Superior temporal gyrus (tissue), 1 donor: ENCODE data around the gene NAIF1.
"Not testable (repeated sequence)": the region's sequence is repeated elsewhere in the genome, so short reads cannot be mapped to it uniquely, and the experiment has no call there.

Source experiments
- DNase-seq: peaks from one replicate; pipeline ENCODE4 v3.0.0-alpha.2; 2016; ENCODE audit errors: extremely low spot score

The NAIF1 gene

GRCh38 chr9:128088253-128088945, 21.3 kb upstream of the NAIF1 start:
- DNase-seq, result no peak

DNA sequence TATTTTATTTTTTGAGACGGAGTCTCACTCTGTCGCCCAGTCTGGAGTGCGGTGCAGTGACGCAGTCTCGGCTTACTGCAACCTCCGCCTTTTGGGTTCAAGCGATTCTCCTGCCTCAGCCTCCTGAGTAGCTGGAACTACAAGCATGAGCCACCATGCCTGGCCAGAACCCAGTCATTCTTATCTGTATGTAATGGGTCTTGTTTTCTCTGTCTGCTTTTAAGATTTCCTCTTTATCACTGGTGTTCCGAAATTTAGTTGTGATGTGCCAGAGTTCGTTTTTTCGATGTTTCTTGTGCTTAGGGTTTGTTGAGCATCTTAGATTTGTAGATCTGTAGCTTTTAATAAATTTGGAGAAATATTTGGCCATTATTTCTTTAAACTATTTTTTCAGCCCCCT, 20.1 kb upstream of the NAIF1 start:
- no peak for DNase-seq

- no peak for DNase-seq
Measured at GRCh38 chr9:128085943-128086342, 18.8 kb upstream of the NAIF1 start.

GRCh38 chr9:128084746-128085145, 17.6 kb upstream of the NAIF1 start:
- DNase-seq, result no peak

GRCh38 chr9:128082151-128082550, 15.0 kb upstream of the NAIF1 start:
- DNase-seq, result peak; percentile 35

GRCh38 chr9:128081056-128081455, 13.9 kb upstream of the NAIF1 start:
- DNase-seq, result no peak

- DNase-seq, result no peak
Measured at GRCh38 chr9:128080206-128080605, 13.1 kb upstream of the NAIF1 start.

GRCh38 chr9:128078504-128079434, 11.6 kb upstream of the NAIF1 start:
- DNase-seq, result no peak

- no peak for DNase-seq
Measured at GRCh38 chr9:128077847-128078503, 10.9 kb upstream of the NAIF1 start.

GRCh38 chr9:128073253-128073886, 6.2 kb upstream of the NAIF1 start:
- no peak for DNase-seq

- DNase-seq, result peak; percentile 83
Measured at GRCh38 chr9:128072144-128073021, 5.3 kb upstream of the NAIF1 start.

DNA sequence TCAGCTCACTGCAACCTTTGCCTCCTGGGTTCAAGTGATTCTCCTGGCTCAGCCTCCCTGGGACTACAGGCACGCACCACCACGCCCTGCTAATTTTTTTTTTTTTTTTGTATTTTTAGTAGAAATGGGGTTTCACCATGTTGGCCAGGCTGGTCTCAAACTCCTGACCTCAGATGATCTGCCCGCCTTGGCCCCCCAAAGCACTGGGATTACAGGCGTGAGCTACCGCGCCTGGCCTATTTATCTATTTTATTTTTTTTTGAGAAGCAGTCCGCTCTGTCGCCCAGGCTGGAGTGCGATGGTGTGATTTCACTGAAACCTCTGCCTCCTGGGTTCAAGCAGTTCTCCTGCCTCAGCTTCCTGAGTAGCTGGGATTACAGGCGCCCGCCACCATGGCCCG, 4.4 kb upstream of the NAIF1 start:
- DNase-seq, result not testable (repeated sequence)

DNA sequence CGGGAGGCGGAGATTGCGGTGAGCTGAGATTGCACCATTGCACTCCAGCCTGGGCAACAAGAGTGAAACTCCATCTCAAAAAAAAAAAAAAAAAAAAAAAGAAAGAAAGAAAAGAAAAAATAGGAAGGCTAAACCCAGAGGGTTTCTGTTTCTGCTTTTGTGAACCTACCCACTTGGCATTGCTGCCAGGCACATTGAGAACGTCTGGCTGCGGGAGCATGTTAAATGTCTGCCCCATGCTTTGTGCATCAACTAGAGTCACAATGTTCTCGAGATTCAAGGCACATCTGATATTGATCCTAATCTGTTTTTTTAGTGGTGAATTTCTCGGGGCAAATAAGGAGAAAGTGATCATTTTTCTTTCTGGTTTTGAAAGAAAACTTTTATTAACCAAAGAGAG, 3.8 kb upstream of the NAIF1 start:
- DNase-seq, result peak; percentile 38

- DNase-seq, result peak; percentile 28
Measured at GRCh38 chr9:128068386-128069205, 1.5 kb upstream of the NAIF1 start.

DNA sequence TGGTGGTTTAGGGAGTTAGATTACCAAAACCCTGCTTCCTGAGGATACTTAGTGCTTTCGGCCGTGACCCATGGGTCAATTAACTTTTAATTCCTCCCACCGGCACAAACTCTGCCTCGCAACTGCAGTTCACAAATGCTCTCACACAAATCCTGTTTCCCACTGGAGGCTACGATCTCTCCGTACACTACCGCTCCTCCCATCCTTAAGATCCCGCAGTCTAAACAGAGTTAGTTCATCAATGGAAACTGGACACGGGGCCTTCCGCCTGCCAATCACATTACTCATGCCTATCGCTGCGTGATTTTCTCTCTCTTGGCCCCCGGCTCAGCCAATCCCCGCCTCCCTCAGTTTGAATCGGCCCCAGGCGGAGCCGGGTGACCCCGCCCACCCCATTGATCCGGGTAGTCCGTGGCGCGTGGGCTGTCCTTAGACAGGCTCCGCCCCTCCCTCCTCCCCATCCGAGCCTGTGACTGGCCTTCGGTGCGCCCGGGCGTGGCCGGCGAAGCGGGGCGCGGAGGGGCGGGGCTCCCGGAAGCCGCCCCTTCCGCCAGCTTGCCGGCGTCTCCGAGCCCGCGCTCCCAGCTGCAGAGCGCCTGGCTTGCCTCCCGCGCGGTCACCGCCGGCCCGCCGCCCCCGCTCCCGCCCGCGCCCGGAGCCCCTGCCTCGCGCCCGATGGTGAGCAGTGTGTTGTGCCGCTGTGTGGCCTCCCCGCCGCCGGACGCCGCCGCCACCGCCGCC, 695 bp upstream of the NAIF1 start, which contains the start of gene SLC25A25:
TSS of gene SLC25A25 (plus strand) at position 588 of the 741 bp plus-strand sequence. CDS start at position 676, 88 bp downstream.
- peak; percentile 99 for DNase-seq

DNA sequence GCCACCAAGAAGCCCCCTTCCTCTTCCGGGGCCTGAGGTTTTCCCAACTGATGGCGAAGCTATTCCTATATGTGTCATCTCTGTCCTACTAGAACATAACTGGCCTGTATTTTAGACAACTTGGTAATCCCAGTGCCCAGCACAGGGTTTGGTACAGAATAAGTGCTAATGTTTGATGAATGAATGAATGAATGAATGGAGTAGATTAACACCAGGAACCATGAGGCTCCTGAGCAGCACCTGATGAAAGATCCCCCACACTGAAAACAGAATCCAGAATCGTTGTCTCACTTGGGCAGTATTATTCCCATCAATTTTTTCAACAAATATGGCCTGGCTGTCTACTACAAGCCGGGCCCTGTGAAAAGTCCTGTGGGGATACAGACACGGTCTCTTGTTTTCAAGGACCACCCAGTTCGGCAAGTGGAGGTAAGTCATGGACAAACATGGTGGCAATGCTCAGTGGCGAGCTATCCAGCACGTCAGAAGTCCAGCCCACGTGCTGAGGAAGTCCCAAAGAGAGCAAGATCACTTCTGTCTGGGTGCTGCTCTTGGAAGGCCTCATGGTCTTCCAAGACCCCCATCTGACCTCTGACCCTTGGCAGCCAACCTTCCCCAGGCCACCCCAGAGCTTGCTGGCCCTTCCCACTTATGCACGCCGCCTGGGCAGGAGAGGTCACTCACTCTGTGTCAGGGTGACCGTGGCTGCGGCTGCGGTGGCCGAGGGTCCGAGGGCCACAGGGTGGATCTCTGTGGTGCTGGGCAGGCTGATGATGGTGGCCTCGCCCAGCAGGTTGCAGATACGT, 1.0 kb downstream of the NAIF1 start:
- no peak for DNase-seq

- DNase-seq, result no peak
Measured at GRCh38 chr9:128062846-128063831, 4.0 kb downstream of the NAIF1 start.
